HL-60 (cell line): ENCODE results near the gene PEG3.

Experiments
- DNase-seq, 2 experiments: peaks; one replicate each; pipeline ENCODE4 v3.0.0-alpha.2; 2010 to 2020; ENCODE audit warnings: low read depth in 1 of 2, low spot score in 1 of 2
- H3K27ac ChIP-seq: fragments of 250-450 bp; sonication (Bioruptor Pico); replicated peaks from 2 replicates; pipeline ENCODE4 v1.5.1; 2020; ENCODE audit warnings: mild to moderate bottlenecking, moderate library complexity
- H3K27me3 ChIP-seq: fragments of 250-450 bp; sonication (Bioruptor Pico); 2 replicates; pipeline ENCODE4 v1.5.1; 2021; ENCODE audit warnings: mild to moderate bottlenecking, moderate library complexity; ENCODE audit not compliant: insufficient read depth, poor library complexity, severe bottlenecking
- H3K4me3 ChIP-seq: replicated peaks from 2 replicates; pipeline ENCODE4 v1.5.1; 2011; ENCODE audit warnings: mild to moderate bottlenecking, control low read depth, low read length; ENCODE audit not compliant: insufficient read depth
- GABPA ChIP-seq: IDR thresholded peaks from 2 replicates; pipeline ENCODE4 v1.6.1; 2012; ENCODE audit warnings: low read depth
- POLR2AphosphoS5 ChIP-seq: IDR thresholded peaks from 2 replicates; pipeline ENCODE4 v1.6.1; 2012; ENCODE audit warnings: low read depth
- REST ChIP-seq: IDR thresholded peaks from 2 replicates; pipeline ENCODE4 v1.6.1; 2012; ENCODE audit warnings: low read depth; ENCODE audit not compliant: insufficient replicate concordance
- SPI1 ChIP-seq: IDR thresholded peaks from 2 replicates; pipeline ENCODE4 v1.6.1; 2012; ENCODE audit warnings: low read depth, mild to moderate bottlenecking, borderline replicate concordance
- TF ChIP-seq, protein P1 (sequence below): IDR thresholded peaks from one replicate; pipeline ENCODE4 v1.5.1; 2011; ENCODE audit warnings: low read length, control low read depth, inconsistent platforms; ENCODE audit not compliant: insufficient read depth

Gene PEG3

GRCh38 chr19:56810260-56810659 lies 30.3 kb downstream of the PEG3 start:
- TF ChIP-seq SPI1, result no peak
- TF ChIP-seq GABPA, result no peak
- TF ChIP-seq, protein P1, sequence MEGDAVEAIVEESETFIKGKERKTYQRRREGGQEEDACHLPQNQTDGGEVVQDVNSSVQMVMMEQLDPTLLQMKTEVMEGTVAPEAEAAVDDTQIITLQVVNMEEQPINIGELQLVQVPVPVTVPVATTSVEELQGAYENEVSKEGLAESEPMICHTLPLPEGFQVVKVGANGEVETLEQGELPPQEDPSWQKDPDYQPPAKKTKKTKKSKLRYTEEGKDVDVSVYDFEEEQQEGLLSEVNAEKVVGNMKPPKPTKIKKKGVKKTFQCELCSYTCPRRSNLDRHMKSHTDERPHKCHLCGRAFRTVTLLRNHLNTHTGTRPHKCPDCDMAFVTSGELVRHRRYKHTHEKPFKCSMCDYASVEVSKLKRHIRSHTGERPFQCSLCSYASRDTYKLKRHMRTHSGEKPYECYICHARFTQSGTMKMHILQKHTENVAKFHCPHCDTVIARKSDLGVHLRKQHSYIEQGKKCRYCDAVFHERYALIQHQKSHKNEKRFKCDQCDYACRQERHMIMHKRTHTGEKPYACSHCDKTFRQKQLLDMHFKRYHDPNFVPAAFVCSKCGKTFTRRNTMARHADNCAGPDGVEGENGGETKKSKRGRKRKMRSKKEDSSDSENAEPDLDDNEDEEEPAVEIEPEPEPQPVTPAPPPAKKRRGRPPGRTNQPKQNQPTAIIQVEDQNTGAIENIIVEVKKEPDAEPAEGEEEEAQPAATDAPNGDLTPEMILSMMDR, result no peak
- TF ChIP-seq POLR2AphosphoS5, result no peak
- TF ChIP-seq REST, result no peak
- H3K4me3 ChIP-seq, result no peak overlapping the region
- no peak for DNase-seq
- H3K27ac ChIP-seq, result no peak overlapping the region
- H3K27me3 ChIP-seq, result no peaks in the 10 kb centered on the region

- no peaks in the 10 kb centered on the region for H3K27me3 ChIP-seq
- no peak for DNase-seq
- TF ChIP-seq POLR2AphosphoS5 (no peak), GABPA (no peak), SPI1 (no peak), REST (no peak)
- TF ChIP-seq, protein P1, result no peak
- no peak overlapping the region for H3K27ac ChIP-seq
- no peak overlapping the region for H3K4me3 ChIP-seq
These were observed 31.7 kb downstream of the PEG3 start for GRCh38 chr19:56808717-56809392.

- DNase-seq, result no peak
- TF ChIP-seq REST (no peak), SPI1 (no peak), GABPA (no peak), POLR2AphosphoS5 (no peak)
- TF ChIP-seq, protein P1, result no peak
- Histone ChIP-seq H3K4me3 (no peak overlapping the region), H3K27me3 (no peaks in the 10 kb centered on the region), H3K27ac (no peak overlapping the region)
These were observed 33.9 kb downstream of the PEG3 start for GRCh38 chr19:56806639-56807038.
